Measurements from ENCODE around the gene GAL.

DNA sequence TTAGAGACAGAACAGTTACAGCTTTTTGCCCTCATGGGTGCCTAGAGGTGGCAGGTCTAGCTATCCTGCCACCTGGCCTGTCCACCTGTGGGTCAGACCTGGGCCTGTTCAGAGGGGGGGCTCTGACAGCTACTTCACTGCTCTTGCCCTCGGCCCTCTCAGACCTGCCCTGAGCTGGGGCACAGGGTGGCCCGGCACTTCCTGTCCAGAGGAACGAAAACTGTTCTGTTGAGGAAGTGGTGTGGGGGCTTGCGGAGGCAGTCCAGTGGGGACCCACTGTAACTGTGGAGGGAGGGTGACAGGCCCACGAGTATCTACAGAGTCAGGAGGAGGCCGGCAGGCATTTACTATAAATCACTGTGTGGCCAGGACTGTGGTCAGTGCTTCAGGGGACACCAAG is 50.8 kb downstream of the GAL start:
- no peak for TF ChIP-seq CTCF (conservative IDR thresholded peaks at IDR 0.05; ENCODE audit: low read depth in 2 of 2)
- TF ChIP-seq EZH2 (IDR thresholded peaks at IDR 0.05; ENCODE audit: low read depth, unreplicated experiment), result no peak
- no peak for TF ChIP-seq EZH2phosphoT487 (IDR thresholded peaks at IDR 0.05; ENCODE audit: unreplicated experiment)
- TF ChIP-seq POLR2AphosphoS5 (IDR thresholded peaks at IDR 0.05; ENCODE audit: low read depth), result no peak
- no peak for TF ChIP-seq ZNF331 (CRISPR knock-in tag; IDR thresholded peaks at IDR 0.05; ENCODE audit: low read depth)
- TF ChIP-seq STAT1 (IDR thresholded peaks at IDR 0.05; ENCODE audit: unreplicated experiment), result no peak
- TF ChIP-seq REST (IDR thresholded peaks at IDR 0.05; ENCODE audit: unreplicated experiment), result no peak

Measured in GM23338 (cell line).